Esophagus muscularis mucosa (tissue), 4 donors: ENCODE measurements around the gene GFM2. TPM values are rescaled to one million over a fixed set of nuclear protein-coding genes. Genes with fewer than 3 reads are reported as not detected.

Experiments
- DNase-seq: peaks from one replicate; pipeline ENCODE4 v3.0.0-alpha.2; 2017; ENCODE audit errors: extremely low spot score
- H3K27ac ChIP-seq, 4 donors: fragments of 200-600 bp; sonication (generic); replicated peaks in 1 of 4; 1 replicate in 3 of 4; 2 replicates in 1 of 4; pipeline ENCODE4 v1.5.1; 2016 to 2019; ENCODE audit warnings: mild to moderate bottlenecking in 1 of 4
- H3K27me3 ChIP-seq, 4 donors: fragments of 200-600 bp; sonication (generic); one replicate each; pipeline versions ENCODE4 v1.5.1 to v1.6.0; 2016 to 2019
- H3K36me3 ChIP-seq, 4 donors: fragments of 200-600 bp; sonication (generic); one replicate each; pipeline ENCODE4 v1.5.1; 2016 to 2019
- H3K4me1 ChIP-seq, 4 donors: fragments of 200-600 bp; sonication (generic); one replicate each; pipeline ENCODE4 v1.5.1; 2016 to 2019
- H3K4me3 ChIP-seq, 4 donors: fragments of 200-600 bp; sonication (generic); 1 replicate in 2 of 4; 2 replicates in 2 of 4; pipeline ENCODE4 v1.5.1; 2016 to 2019; ENCODE audit warnings: mild to moderate bottlenecking in 4 of 4, moderate library complexity in 1 of 4
- H3K9me3 ChIP-seq, 4 donors: fragments of 200-600 bp; sonication (generic); 1 replicate in 3 of 4; 2 replicates in 1 of 4; pipeline ENCODE4 v1.5.1; 2016 to 2019
- EP300 ChIP-seq: sonication (generic); formaldehyde crosslinking; IDR thresholded peaks from one replicate; pipeline ENCODE4 v1.6.1; 2017; ENCODE audit warnings: antibody characterized with exemption
- POLR2A ChIP-seq: fragments of 450-650 bp; IDR thresholded peaks from one replicate; pipeline ENCODE4 v1.6.1; 2017; ENCODE audit warnings: antibody characterized with exemption, moderate library complexity, mild to moderate bottlenecking, low read depth
- POLR2AphosphoS5 ChIP-seq, 2 donors: sonication (generic); formaldehyde crosslinking; IDR thresholded peaks; one replicate each; pipeline ENCODE4 v1.6.1; 2017; ENCODE audit warnings: antibody characterized with exemption in 2 of 2
- WGBS: methylation state at CpG from one replicate; pipeline ENCODE4 v1.1.5; 2018; 5-methylcytosine and 5-hydroxymethylcytosine counted together
- intact Hi-C: fragments of 100-400 bp; cut with DNase I; formaldehyde crosslinking; loops from one replicate; pipeline ENCODE4 v1.15.1; 2023
- total RNA-seq, 4 donors: library from RNA; depleted of rRNA; stranded (reverse); fragments of >200 nt; gene quantifications; one replicate each; pipeline versions ENCODE4 v1.1.0 to v1.2.1, GENCODE V29; 2016
- TF ChIP-seq, protein P1 (sequence below), 3 experiments: fragments of 200-600 bp in 2 of 3; fragments of 450-650 bp in 1 of 3; sonication (generic) in 2 of 3; IDR thresholded peaks; one replicate each; pipeline ENCODE4 v1.5.1; 2017 to 2019; ENCODE audit warnings: antibody characterized with exemption in 3 of 3, mild to moderate bottlenecking in 2 of 3, moderate library complexity in 1 of 3

GFM2 gene
- total RNA-seq, 4 donors from 2014 or later, result 12.9 to 17.0 (median 14.5) TPM

DNA sequence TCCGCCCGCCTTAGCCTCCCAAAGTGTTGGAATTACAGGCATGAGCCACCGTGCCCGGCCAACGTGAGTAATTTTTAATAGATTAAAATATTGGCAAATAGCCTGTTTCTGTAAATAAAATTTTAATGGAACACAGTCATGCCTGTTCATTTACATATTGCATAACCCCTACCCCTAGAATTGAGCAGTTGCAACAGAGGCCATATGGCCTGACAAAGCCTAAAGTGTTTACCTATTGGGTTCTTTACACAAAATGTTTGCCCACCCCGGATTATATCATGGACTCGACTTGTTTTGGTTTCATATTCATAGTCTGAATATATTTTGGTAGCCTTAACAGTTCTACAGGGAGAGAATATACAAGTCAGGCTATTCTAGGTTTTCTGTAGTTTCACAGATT, 5.4 kb upstream of the GFM2 start:
- TF ChIP-seq EP300 (no peak), POLR2A (no peak), POLR2AphosphoS5 (IDR thresholded peaks at IDR 0.05) (no peak)
- TF ChIP-seq, protein P1, sequence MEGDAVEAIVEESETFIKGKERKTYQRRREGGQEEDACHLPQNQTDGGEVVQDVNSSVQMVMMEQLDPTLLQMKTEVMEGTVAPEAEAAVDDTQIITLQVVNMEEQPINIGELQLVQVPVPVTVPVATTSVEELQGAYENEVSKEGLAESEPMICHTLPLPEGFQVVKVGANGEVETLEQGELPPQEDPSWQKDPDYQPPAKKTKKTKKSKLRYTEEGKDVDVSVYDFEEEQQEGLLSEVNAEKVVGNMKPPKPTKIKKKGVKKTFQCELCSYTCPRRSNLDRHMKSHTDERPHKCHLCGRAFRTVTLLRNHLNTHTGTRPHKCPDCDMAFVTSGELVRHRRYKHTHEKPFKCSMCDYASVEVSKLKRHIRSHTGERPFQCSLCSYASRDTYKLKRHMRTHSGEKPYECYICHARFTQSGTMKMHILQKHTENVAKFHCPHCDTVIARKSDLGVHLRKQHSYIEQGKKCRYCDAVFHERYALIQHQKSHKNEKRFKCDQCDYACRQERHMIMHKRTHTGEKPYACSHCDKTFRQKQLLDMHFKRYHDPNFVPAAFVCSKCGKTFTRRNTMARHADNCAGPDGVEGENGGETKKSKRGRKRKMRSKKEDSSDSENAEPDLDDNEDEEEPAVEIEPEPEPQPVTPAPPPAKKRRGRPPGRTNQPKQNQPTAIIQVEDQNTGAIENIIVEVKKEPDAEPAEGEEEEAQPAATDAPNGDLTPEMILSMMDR (IDR thresholded peaks at IDR 0.05), result no peak
- intact Hi-C loops, result no loop called here
- H3K4me1 ChIP-seq, result peaks cover 8 to 11% (median 10%) of the 10 kb centered on the region in 4 donors
- H3K36me3 ChIP-seq, result peaks cover 62 to 85% (median 77%) of the 10 kb centered on the region in 4 donors
- H3K27me3 ChIP-seq, result no peaks in the 10 kb centered on the region
- 80% methylated on average over 7 of the region's 7 CpGs for WGBS
- no peak overlapping the region for H3K27ac ChIP-seq
- no peak overlapping the region for H3K4me3 ChIP-seq
- H3K9me3 ChIP-seq, result no peaks in the 10 kb centered on the region
- DNase-seq, result no peak

DNA sequence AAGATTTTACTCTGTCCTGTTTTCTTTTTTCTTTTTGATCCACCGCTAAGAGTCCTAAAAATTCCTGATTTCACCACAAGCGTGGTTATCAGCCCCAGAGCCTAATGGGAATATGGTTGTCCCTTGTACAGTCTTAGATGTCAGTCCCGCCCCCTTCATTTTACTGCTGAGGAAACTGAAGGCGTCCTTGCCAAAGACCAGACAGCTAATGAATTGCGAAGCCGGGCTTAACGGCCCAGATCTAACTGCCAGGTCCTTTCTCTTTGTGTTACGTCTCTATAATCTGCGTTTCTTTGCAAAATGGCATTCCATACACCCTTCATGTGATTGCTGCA, 629 bp upstream of the GFM2 start:
- Histone ChIP-seq H3K4me1 (peaks cover 24 to 34% (median 31%) of the 10 kb centered on the region in 4 donors), H3K9me3 (no peaks in the 10 kb centered on the region), H3K36me3 (peaks cover 21 to 45% (median 37%) of the 10 kb centered on the region in 4 donors), H3K27me3 (no peaks in the 10 kb centered on the region), H3K27ac (peak overlapping the region; percentile 77 to 87 (median 86)), H3K4me3 (peak overlapping the region; percentile 77 to 87 (median 81))
- 0% methylated on average over 9 of the region's 9 CpGs for WGBS
- TF ChIP-seq POLR2AphosphoS5 (IDR thresholded peaks at IDR 0.05) (no peak), POLR2A (no peak), EP300 (no peak)
- TF ChIP-seq, protein P1 (IDR thresholded peaks at IDR 0.05), result no peak
- intact Hi-C loops, result loop anchor here (5.0 kb wide), 2 partner anchors 150 to 285 kb away; partner anchors contain the start of gene GCNT4
- no peak for DNase-seq

DNA sequence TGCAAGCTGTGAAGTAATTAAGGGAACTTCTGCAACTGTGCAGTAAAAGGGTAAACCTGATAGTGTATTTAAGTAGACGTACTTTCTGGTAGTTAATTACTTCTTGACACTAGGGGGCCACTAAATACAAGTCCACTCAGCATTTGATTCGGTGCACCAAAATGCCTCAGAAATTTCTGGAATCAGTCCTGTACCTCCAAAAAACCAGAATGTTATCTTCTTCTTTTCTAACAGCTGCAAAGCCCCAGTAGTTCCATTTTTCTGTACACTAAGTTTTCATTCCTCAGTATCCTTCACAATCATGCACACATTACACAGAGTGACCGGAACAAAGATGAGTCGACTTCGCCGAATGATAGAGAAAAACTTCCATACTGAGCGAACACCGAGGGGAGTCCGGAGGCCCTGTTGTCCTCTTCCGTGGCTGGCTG, 484 bp downstream of the GFM2 start:
- peaks cover 24 to 35% (median 31%) of the 10 kb centered on the region in 4 donors for H3K4me1 ChIP-seq
- H3K9me3 ChIP-seq, result no peaks in the 10 kb centered on the region
- H3K27me3 ChIP-seq, result no peaks in the 10 kb centered on the region
- intact Hi-C loops, result loop anchor here (5.0 kb wide), 2 partner anchors 151 to 286 kb away; partner anchors contain the start of gene GCNT4
- H3K4me3 ChIP-seq, result peak overlapping the region; percentile 77 to 87 (median 81)
- peaks cover 10 to 45% (median 32%) of the 10 kb centered on the region in 4 donors for H3K36me3 ChIP-seq
- WGBS, result 0% methylated on average over 10 of the region's 10 CpGs
- H3K27ac ChIP-seq, result peak overlapping the region; percentile 77 to 87 (median 86)
- TF ChIP-seq POLR2AphosphoS5 (IDR thresholded peaks at IDR 0.05), result no peak
- TF ChIP-seq, protein P1 (IDR thresholded peaks at IDR 0.05), result peak in 1 of 3 experiments; percentile 45
- DNase-seq, result no peak

DNA sequence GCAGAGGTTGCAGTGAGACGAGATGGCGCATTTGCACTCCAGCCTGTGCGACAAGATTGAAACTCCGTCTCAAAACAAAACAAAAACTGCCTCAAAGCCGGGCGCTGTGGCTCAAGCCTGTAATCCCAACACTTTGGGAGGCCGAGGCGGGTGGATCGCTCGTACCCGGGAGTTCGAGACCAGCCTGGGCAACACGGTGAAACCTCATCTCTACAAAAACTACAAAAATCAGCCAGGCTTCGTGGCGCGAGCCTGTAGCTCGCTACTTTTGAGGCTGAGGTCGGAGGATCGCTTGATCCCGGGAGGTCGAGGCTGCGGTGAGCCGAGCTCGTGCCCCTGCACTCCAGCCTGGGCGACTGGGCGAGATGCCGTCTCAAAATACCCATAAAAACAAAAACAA, 988 bp downstream of the GFM2 start:
- no peaks in the 10 kb centered on the region for H3K27me3 ChIP-seq
- intact Hi-C loops, result loop anchor here (5.0 kb wide), 2 partner anchors 151 to 286 kb away; partner anchors contain the start of gene GCNT4
- H3K36me3 ChIP-seq, result peaks cover 5 to 45% (median 29%) of the 10 kb centered on the region in 4 donors
- peak overlapping the region; percentile 77 to 87 (median 81) for H3K4me3 ChIP-seq
- peaks cover 24 to 40% (median 33%) of the 10 kb centered on the region in 4 donors for H3K4me1 ChIP-seq
- DNase-seq, result no peak
- TF ChIP-seq, protein P1 (IDR thresholded peaks at IDR 0.05), result no peak
- no peak for TF ChIP-seq POLR2AphosphoS5 (IDR thresholded peaks at IDR 0.05)
- TF ChIP-seq POLR2A, result no peak
- TF ChIP-seq EP300, result no peak
- WGBS, result 68% methylated on average over 27 of the region's 27 CpGs
- H3K27ac ChIP-seq, result peak overlapping the region; percentile 77 to 87 (median 86)
- H3K9me3 ChIP-seq, result no peaks in the 10 kb centered on the region

DNA sequence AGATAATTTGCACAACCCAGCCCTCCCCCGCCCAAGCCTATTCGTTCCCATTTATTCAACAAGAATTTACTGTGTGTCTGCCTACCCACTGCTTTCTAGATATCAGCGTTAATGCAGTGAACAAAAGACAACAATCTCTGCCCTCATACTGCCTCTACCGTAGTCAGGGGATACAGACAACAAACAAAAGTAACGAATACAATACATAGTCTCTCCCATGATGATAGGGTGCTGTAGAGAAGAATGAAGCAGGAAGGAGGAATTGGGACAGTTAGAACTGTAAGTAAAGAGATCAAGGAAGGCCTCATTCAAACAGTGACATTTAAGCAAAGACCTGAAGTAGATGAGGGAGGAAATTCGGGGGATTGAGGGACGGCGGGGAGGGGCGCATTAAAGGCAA, 1.7 kb downstream of the GFM2 start:
- peaks cover 0 to 44% (median 26%) of the 10 kb centered on the region in 4 donors for H3K36me3 ChIP-seq
- no peak overlapping the region for H3K4me3 ChIP-seq
- peaks cover 24 to 41% (median 33%) of the 10 kb centered on the region in 4 donors for H3K4me1 ChIP-seq
- H3K9me3 ChIP-seq, result no peaks in the 10 kb centered on the region
- 76% methylated on average over 9 of the region's 9 CpGs for WGBS
- intact Hi-C loops, result loop anchor here (5.0 kb wide), 2 partner anchors 152 to 287 kb away; partner anchors contain the start of gene GCNT4
- H3K27me3 ChIP-seq, result no peaks in the 10 kb centered on the region
- H3K27ac ChIP-seq, result no peak overlapping the region
- no peak for DNase-seq
- TF ChIP-seq POLR2AphosphoS5 (IDR thresholded peaks at IDR 0.05) (no peak), POLR2A (no peak), EP300 (no peak)
- TF ChIP-seq, protein P1 (IDR thresholded peaks at IDR 0.05), result no peak
